Hepatocyte (in vitro differentiated cells): ENCODE results near the gene AQP1.

Source experiments
- CTCF ChIP-seq: fragments of 200-600 bp; sonication (generic); IDR thresholded peaks from 2 replicates; pipeline ENCODE4 v1.5.1; 2016; ENCODE audit warnings: antibody characterized with exemption, mild to moderate bottlenecking; ENCODE audit not compliant: poor library complexity
- EZH2phosphoT487 ChIP-seq: fragments of 200-600 bp; sonication (generic); IDR thresholded peaks from one replicate; pipeline ENCODE4 v1.6.1; 2018; ENCODE audit warnings: antibody characterized with exemption, mild to moderate bottlenecking, low read depth, moderate library complexity; ENCODE audit not compliant: unreplicated experiment, severe bottlenecking

- no peak for TF ChIP-seq CTCF
- no peak for TF ChIP-seq EZH2phosphoT487
Observed at GRCh38 chr7:30928254-30928872, 16.7 kb downstream of the AQP1 start.
